Osteocyte (in vitro differentiated cells): ENCODE measurements around the gene F12. TPM values are rescaled to one million over a fixed set of nuclear protein-coding genes. Genes with fewer than 3 reads are reported as not detected.

Source experiments
- DNase-seq: peaks from one replicate; pipeline ENCODE4 v3.0.0; 2021; ENCODE audit warnings: mixed read lengths; ENCODE audit not compliant: unreplicated experiment; ENCODE audit errors: extremely low spot score
- H3K27ac Mint-ChIP-seq: one replicate; pipeline ENCODE4 v1.8.0; 2021; ENCODE audit warnings: mild to moderate bottlenecking, mixed read lengths; ENCODE audit not compliant: unreplicated experiment
- H3K27me3 Mint-ChIP-seq: one replicate; pipeline ENCODE4 v1.8.0; 2021; ENCODE audit warnings: mixed read lengths; ENCODE audit not compliant: unreplicated experiment
- H3K36me3 Mint-ChIP-seq: one replicate; pipeline ENCODE4 v1.8.0; 2021; ENCODE audit warnings: mixed read lengths; ENCODE audit not compliant: unreplicated experiment
- H3K4me1 Mint-ChIP-seq: one replicate; pipeline ENCODE4 v1.8.0; 2021; ENCODE audit warnings: mixed read lengths; ENCODE audit not compliant: unreplicated experiment
- H3K4me3 Mint-ChIP-seq: one replicate; pipeline ENCODE4 v1.8.0; 2021; ENCODE audit warnings: mild to moderate bottlenecking, moderate library complexity, mixed read lengths; ENCODE audit not compliant: unreplicated experiment
- H3K9me3 Mint-ChIP-seq: one replicate; pipeline ENCODE4 v1.8.0; 2021; ENCODE audit warnings: mixed read lengths; ENCODE audit not compliant: unreplicated experiment
- CTCF ChIP-seq: fragments of 200-600 bp; sonication (generic); IDR thresholded peaks from 2 replicates; pipeline ENCODE4 v1.5.0; 2021; ENCODE audit warnings: antibody characterized with exemption, mild to moderate bottlenecking, moderate library complexity
- total RNA-seq: library from RNA; stranded (reverse); gene quantifications from 2 replicates; pipeline ENCODE4 v1.2.1, GENCODE V29; 2021

The F12 gene
- total RNA-seq, 1 donor from 2014 or later = 1.5 TPM

- Mint-ChIP-seq H3K9me3 (no peaks in the 10 kb centered on the region), H3K27ac (no peak overlapping the region), H3K27me3 (no peaks in the 10 kb centered on the region), H3K4me3 (no peak overlapping the region), H3K36me3 (no peaks in the 10 kb centered on the region), H3K4me1 (peaks cover 18% of the 10 kb centered on the region)
- no peak for TF ChIP-seq CTCF
- no peak for DNase-seq
These were observed 39.5 kb downstream of the F12 start for GRCh38 chr5:177369645-177370440.

GRCh38 chr5:177368869-177369644, 40.3 kb downstream of the F12 start:
- TF ChIP-seq CTCF = peak; percentile 56
- Mint-ChIP-seq H3K27me3 (no peaks in the 10 kb centered on the region), H3K4me3 (peak overlapping the region; percentile 30), H3K9me3 (no peaks in the 10 kb centered on the region), H3K27ac (no peak overlapping the region), H3K36me3 (no peaks in the 10 kb centered on the region), H3K4me1 (peaks cover 18% of the 10 kb centered on the region)
- DNase-seq = no peak

- H3K4me1 Mint-ChIP-seq = peaks cover 18% of the 10 kb centered on the region
- no peak for TF ChIP-seq CTCF
- no peaks in the 10 kb centered on the region for H3K9me3 Mint-ChIP-seq
- H3K27me3 Mint-ChIP-seq = no peaks in the 10 kb centered on the region
- no peak for DNase-seq
- no peaks in the 10 kb centered on the region for H3K36me3 Mint-ChIP-seq
- peak overlapping the region; percentile 22 for H3K4me3 Mint-ChIP-seq
- H3K27ac Mint-ChIP-seq = no peak overlapping the region
These were observed 41.1 kb downstream of the F12 start for GRCh38 chr5:177367981-177368868.

- peak; percentile 85 for DNase-seq
- H3K9me3 Mint-ChIP-seq = no peaks in the 10 kb centered on the region
- TF ChIP-seq CTCF = no peak
- H3K27ac Mint-ChIP-seq = no peak overlapping the region
- H3K27me3 Mint-ChIP-seq = no peaks in the 10 kb centered on the region
- peak overlapping the region; percentile 83 for H3K4me3 Mint-ChIP-seq
- peaks cover 22% of the 10 kb centered on the region for H3K4me1 Mint-ChIP-seq
- no peaks in the 10 kb centered on the region for H3K36me3 Mint-ChIP-seq
These were observed 42.0 kb downstream of the F12 start for GRCh38 chr5:177367323-177367848.
